ENCODE results near the gene RFNG. TPM values are rescaled to one million over a fixed set of nuclear protein-coding genes. Genes with fewer than 3 reads are reported as not detected.

Gene RFNG
- polyA plus RNA-seq, 1 experiment: 23.7 TPM

DNA sequence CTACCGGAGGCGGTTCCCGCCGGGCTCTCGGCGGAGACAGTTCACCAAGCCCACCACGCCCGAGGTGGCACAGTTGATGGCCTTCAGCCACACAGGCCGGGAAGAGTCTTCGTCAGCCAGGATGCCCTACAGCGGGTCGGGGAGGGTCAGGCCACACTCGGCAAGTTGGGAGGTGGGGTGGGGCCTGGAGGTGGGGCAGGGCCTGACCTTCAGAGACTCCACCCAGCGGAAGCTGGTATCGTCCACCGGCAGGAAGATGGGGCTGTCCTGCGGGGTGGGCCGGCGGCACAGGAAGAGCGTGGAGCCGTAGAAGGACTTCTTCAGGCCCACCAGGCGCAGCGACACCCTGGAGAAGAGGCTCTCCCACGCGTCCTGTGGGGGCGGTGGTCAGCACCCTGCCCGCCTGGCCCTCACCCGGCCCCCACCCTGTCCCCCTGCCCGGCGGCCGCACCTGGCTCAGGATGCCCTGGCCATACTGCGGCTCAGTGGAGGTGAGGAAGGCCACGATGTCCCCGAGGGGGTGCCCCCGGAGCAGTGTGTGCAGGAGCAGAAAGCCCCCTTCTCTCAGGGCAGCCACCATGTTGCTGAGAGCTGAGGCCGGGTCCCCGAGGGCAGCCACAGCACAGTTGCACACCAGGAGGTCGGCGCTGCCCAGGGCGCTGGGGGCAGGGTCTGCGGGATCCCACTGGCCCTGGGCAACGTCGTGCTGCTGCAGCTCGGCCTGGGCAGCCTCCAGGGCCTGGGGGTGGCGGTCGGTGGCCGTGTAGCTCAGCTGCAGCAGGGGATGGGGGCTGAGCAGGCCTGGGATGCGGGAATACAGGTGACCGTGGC, 33.6 kb upstream of the RFNG start:
- DNase-seq (ENCODE audit: low read depth): no peak
- Histone ChIP-seq H3K4me3 (ENCODE audit: low read depth, low read length) (no peak overlapping the region), H3K27me3 (ENCODE audit: control insufficient read depth, insufficient read depth, low read length) (no peaks in the 10 kb centered on the region), H3K36me3 (ENCODE audit: control insufficient read depth, insufficient read depth, low read length) (peaks cover 74% of the 10 kb centered on the region)
- TF ChIP-seq, protein P1, sequence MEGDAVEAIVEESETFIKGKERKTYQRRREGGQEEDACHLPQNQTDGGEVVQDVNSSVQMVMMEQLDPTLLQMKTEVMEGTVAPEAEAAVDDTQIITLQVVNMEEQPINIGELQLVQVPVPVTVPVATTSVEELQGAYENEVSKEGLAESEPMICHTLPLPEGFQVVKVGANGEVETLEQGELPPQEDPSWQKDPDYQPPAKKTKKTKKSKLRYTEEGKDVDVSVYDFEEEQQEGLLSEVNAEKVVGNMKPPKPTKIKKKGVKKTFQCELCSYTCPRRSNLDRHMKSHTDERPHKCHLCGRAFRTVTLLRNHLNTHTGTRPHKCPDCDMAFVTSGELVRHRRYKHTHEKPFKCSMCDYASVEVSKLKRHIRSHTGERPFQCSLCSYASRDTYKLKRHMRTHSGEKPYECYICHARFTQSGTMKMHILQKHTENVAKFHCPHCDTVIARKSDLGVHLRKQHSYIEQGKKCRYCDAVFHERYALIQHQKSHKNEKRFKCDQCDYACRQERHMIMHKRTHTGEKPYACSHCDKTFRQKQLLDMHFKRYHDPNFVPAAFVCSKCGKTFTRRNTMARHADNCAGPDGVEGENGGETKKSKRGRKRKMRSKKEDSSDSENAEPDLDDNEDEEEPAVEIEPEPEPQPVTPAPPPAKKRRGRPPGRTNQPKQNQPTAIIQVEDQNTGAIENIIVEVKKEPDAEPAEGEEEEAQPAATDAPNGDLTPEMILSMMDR (IDR thresholded peaks at IDR 0.05; ENCODE audit: insufficient read depth, low read depth, low read length): no peak
- CTCF ChIA-PET: no interaction called here
- POLR2A ChIA-PET: no interaction called here

DNA sequence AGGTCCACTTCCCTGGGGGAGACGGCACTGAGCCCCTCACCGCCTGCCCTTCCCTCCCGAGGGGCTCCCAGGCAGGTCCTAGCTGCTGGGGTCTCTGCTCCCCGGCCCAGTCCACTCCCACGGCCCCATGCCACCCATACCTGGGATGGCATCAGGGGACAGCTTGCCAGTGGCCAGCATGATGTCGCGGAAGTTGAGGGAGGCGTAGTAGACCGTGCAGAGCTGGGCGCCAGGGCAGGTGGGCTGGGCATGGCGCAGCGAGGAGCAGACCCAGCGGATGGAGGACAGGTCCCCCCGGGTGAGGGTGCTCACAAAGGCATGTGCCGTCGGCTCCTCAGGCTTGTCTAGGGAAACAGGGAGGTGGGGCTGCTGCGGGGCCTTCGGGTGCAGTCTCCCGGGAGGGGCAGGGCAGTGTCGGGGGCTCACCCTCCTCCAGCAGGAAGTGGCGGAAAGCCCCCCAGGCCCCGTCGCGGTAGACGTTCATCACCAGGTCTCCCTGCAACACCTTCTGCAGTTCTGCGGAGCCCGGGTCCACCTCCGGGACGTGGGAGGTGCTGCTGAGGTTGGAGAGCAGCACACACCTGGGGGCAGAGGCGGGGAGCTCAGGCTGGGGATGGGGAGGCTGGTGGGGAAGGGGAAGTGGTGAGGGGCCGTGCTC, 32.9 kb upstream of the RFNG start:
- H3K36me3 ChIP-seq (ENCODE audit: control insufficient read depth, insufficient read depth, low read length): peaks cover 74% of the 10 kb centered on the region
- DNase-seq (ENCODE audit: low read depth): no peak
- no peak overlapping the region for H3K4me3 ChIP-seq (ENCODE audit: low read depth, low read length)
- TF ChIP-seq, protein P1 (IDR thresholded peaks at IDR 0.05; ENCODE audit: insufficient read depth, low read depth, low read length): no peak
- H3K27me3 ChIP-seq (ENCODE audit: control insufficient read depth, insufficient read depth, low read length): no peaks in the 10 kb centered on the region
- POLR2A ChIA-PET: no interaction called here
- CTCF ChIA-PET: no interaction called here

- Histone ChIP-seq H3K36me3 (ENCODE audit: control insufficient read depth, insufficient read depth, low read length) (peaks cover 73% of the 10 kb centered on the region), H3K4me3 (ENCODE audit: low read depth, low read length) (no peak overlapping the region), H3K27me3 (ENCODE audit: control insufficient read depth, insufficient read depth, low read length) (no peaks in the 10 kb centered on the region)
- POLR2A ChIA-PET: no interaction called here
- no peak for DNase-seq (ENCODE audit: low read depth)
- TF ChIP-seq, protein P1 (IDR thresholded peaks at IDR 0.05; ENCODE audit: insufficient read depth, low read depth, low read length): no peak
- CTCF ChIA-PET: no interaction called here
These were observed 32.1 kb upstream of the RFNG start for GRCh38 chr17:82083533-82084359.

DNA sequence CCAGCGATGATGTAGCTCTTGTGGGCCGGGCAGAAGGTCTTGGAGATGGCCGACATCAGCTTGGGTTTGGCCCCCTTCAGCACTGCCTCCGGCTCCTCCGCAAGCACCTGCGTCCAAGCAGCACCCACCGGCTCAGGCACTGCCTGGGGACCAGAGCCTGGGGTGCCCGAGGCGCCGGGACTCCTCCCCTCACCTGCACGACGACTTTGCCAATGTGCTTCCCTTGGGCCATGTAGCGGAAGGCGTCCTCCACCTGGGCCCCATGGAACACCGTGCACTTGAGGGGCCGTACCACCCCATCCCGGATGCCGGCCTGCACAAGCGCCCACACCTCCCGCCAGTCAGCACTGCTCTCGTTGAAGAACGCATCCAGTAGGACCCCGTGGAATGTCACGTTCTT, 31.4 kb upstream of the RFNG start:
- Histone ChIP-seq H3K36me3 (ENCODE audit: control insufficient read depth, insufficient read depth, low read length) (peaks cover 70% of the 10 kb centered on the region), H3K27me3 (ENCODE audit: control insufficient read depth, insufficient read depth, low read length) (no peaks in the 10 kb centered on the region), H3K4me3 (ENCODE audit: low read depth, low read length) (no peak overlapping the region)
- POLR2A ChIA-PET: no interaction called here
- CTCF ChIA-PET: no interaction called here
- TF ChIP-seq, protein P1 (IDR thresholded peaks at IDR 0.05; ENCODE audit: insufficient read depth, low read depth, low read length): no peak
- no peak for DNase-seq (ENCODE audit: low read depth)

- H3K4me3 ChIP-seq (ENCODE audit: low read depth, low read length): no peak overlapping the region
These were observed 30.8 kb upstream of the RFNG start for GRCh38 chr17:82082456-82082855.

More at GRCh38 chr17:82082456-82082855, 30.8 kb upstream of the RFNG start:
- ChIA-PET CTCF (interaction anchor here (0.8 kb wide), 1 partner anchor 16 kb away, joined by 3 read pairs; no protein-coding TSS in a partner anchor), POLR2A (no interaction called here)
- TF ChIP-seq, protein P1 (IDR thresholded peaks at IDR 0.05; ENCODE audit: insufficient read depth, low read depth, low read length): no peak
- Histone ChIP-seq H3K36me3 (ENCODE audit: control insufficient read depth, insufficient read depth, low read length) (peaks cover 69% of the 10 kb centered on the region), H3K27me3 (ENCODE audit: control insufficient read depth, insufficient read depth, low read length) (no peaks in the 10 kb centered on the region)
- no peak for DNase-seq (ENCODE audit: low read depth)

All from BJ (cell line).